Measurements from ENCODE around the gene ABHD10. TPM values are rescaled to one million over a fixed set of nuclear protein-coding genes. Genes with fewer than 3 reads are reported as not detected.
A peak's percentile ranks its signal among the peaks of the same experiment; 100 is the strongest.

Gene ABHD10
- total RNA-seq (10 to 100 TPM; 18.2 to 18.7 TPM), total RNA-seq (18.8 to 33.3 reads per million in 2 donors)

GRCh38 chr3:111978583-111979433 lies at the start of gene ABHD10:
Gene ABHD10 (plus strand): TSS chr3:111979026. CDS start chr3:111979062, 36 bp downstream.
- Mint-ChIP-seq H3K4me3 (peak within 1 kb of the TSS; percentile 91), H3K27me3 (no peaks in the 10 kb centered on the region), H3K27ac (peak within 1 kb of the TSS; percentile 95), H3K36me3 (ENCODE audit: low read depth) (peaks cover 2% of the 10 kb centered on the region), H3K4me1 (peaks cover 12% of the 10 kb centered on the region)
- no peaks in the 10 kb centered on the region for H3K9me3 ChIP-seq (ENCODE audit: control insufficient read depth, low read length, poor library complexity, severe bottlenecking)
- peak; percentile 90 to 93 (median 91) for DNase-seq
- peak; percentile 96 for ATAC-seq

GRCh38 chr3:111929484-111929883 lies 49.3 kb upstream of the ABHD10 start:
- Mint-ChIP-seq H3K4me1 (no peaks in the 10 kb centered on the region), H3K27me3 (no peaks in the 10 kb centered on the region), H3K27ac (peak overlapping the region; percentile 54), H3K36me3 (ENCODE audit: low read depth) (peaks cover 2% of the 10 kb centered on the region), H3K4me3 (no peak overlapping the region)
- H3K9me3 ChIP-seq (ENCODE audit: control insufficient read depth, low read length, poor library complexity, severe bottlenecking) = no peaks in the 10 kb centered on the region
- ATAC-seq = no peak
- no peak for DNase-seq

- Mint-ChIP-seq H3K4me3 (no peak overlapping the region), H3K36me3 (ENCODE audit: low read depth) (peaks cover 2% of the 10 kb centered on the region), H3K4me1 (no peaks in the 10 kb centered on the region), H3K27ac (no peak overlapping the region), H3K27me3 (no peaks in the 10 kb centered on the region)
- DNase-seq (no peak), ATAC-seq (no peak)
- no peaks in the 10 kb centered on the region for H3K9me3 ChIP-seq (ENCODE audit: control insufficient read depth, low read length, poor library complexity, severe bottlenecking)
Measured at GRCh38 chr3:111932946-111933345, 45.9 kb upstream of the ABHD10 start.

GRCh38 chr3:111936191-111936841 lies 42.5 kb upstream of the ABHD10 start:
- no peak for DNase-seq
- Mint-ChIP-seq H3K4me1 (no peaks in the 10 kb centered on the region), H3K4me3 (no peak overlapping the region), H3K27me3 (no peaks in the 10 kb centered on the region), H3K27ac (no peak overlapping the region), H3K36me3 (ENCODE audit: low read depth) (peaks cover 2% of the 10 kb centered on the region)
- H3K9me3 ChIP-seq (ENCODE audit: control insufficient read depth, low read length, poor library complexity, severe bottlenecking) = no peaks in the 10 kb centered on the region
- no peak for ATAC-seq

GRCh38 chr3:111936967-111937366 lies 41.9 kb upstream of the ABHD10 start:
- H3K9me3 ChIP-seq (ENCODE audit: control insufficient read depth, low read length, poor library complexity, severe bottlenecking) = no peaks in the 10 kb centered on the region
- no peak for ATAC-seq
- Mint-ChIP-seq H3K27ac (no peak overlapping the region), H3K4me3 (no peak overlapping the region), H3K36me3 (ENCODE audit: low read depth) (peaks cover 3% of the 10 kb centered on the region), H3K4me1 (no peaks in the 10 kb centered on the region), H3K27me3 (no peaks in the 10 kb centered on the region)
- DNase-seq = no peak

GRCh38 chr3:111937871-111938270 lies 41.0 kb upstream of the ABHD10 start:
- no peak for DNase-seq
- H3K9me3 ChIP-seq (ENCODE audit: control insufficient read depth, low read length, poor library complexity, severe bottlenecking) = no peaks in the 10 kb centered on the region
- Mint-ChIP-seq H3K4me3 (no peak overlapping the region), H3K36me3 (ENCODE audit: low read depth) (peaks cover 2% of the 10 kb centered on the region), H3K27me3 (no peaks in the 10 kb centered on the region), H3K27ac (no peak overlapping the region), H3K4me1 (no peaks in the 10 kb centered on the region)
- ATAC-seq = no peak

GRCh38 chr3:111939873-111940272 lies 39.0 kb upstream of the ABHD10 start:
- H3K4me3 Mint-ChIP-seq = no peak overlapping the region
- ATAC-seq (no peak), DNase-seq (no peak)
- no peak overlapping the region for H3K27ac Mint-ChIP-seq
- H3K4me1 Mint-ChIP-seq = no peaks in the 10 kb centered on the region
- no peaks in the 10 kb centered on the region for H3K9me3 ChIP-seq (ENCODE audit: control insufficient read depth, low read length, poor library complexity, severe bottlenecking)
- H3K27me3 Mint-ChIP-seq = no peaks in the 10 kb centered on the region
- peaks cover 2% of the 10 kb centered on the region for H3K36me3 Mint-ChIP-seq (ENCODE audit: low read depth)

- Mint-ChIP-seq H3K4me1 (no peaks in the 10 kb centered on the region), H3K36me3 (ENCODE audit: low read depth) (peaks cover 11% of the 10 kb centered on the region), H3K4me3 (no peak overlapping the region), H3K27ac (no peak overlapping the region), H3K27me3 (no peaks in the 10 kb centered on the region)
- ATAC-seq (no peak), DNase-seq (no peak)
- no peaks in the 10 kb centered on the region for H3K9me3 ChIP-seq (ENCODE audit: control insufficient read depth, low read length, poor library complexity, severe bottlenecking)
Measured at GRCh38 chr3:111943533-111943932, 35.3 kb upstream of the ABHD10 start.

- H3K36me3 Mint-ChIP-seq (ENCODE audit: low read depth) = peaks cover 11% of the 10 kb centered on the region
- H3K27ac Mint-ChIP-seq = no peak overlapping the region
- no peak overlapping the region for H3K4me3 Mint-ChIP-seq
- no peaks in the 10 kb centered on the region for H3K9me3 ChIP-seq (ENCODE audit: control insufficient read depth, low read length, poor library complexity, severe bottlenecking)
- no peak for ATAC-seq
- DNase-seq = no peak
- H3K4me1 Mint-ChIP-seq = no peaks in the 10 kb centered on the region
- H3K27me3 Mint-ChIP-seq = no peaks in the 10 kb centered on the region
Measured at GRCh38 chr3:111944372-111944771, 34.5 kb upstream of the ABHD10 start.

GRCh38 chr3:111947231-111947630 lies 31.6 kb upstream of the ABHD10 start:
- H3K4me3 Mint-ChIP-seq = no peak overlapping the region

GRCh38 chr3:111948786-111949185 lies 30.0 kb upstream of the ABHD10 start:
- ATAC-seq (no peak), DNase-seq (no peak)
- H3K27me3 Mint-ChIP-seq = no peaks in the 10 kb centered on the region

More at GRCh38 chr3:111947231-111947630, 31.6 kb upstream of the ABHD10 start:
- Mint-ChIP-seq H3K4me1 (no peaks in the 10 kb centered on the region), H3K27me3 (no peaks in the 10 kb centered on the region), H3K27ac (no peak overlapping the region), H3K36me3 (ENCODE audit: low read depth) (peaks cover 9% of the 10 kb centered on the region)
- no peak for DNase-seq
- no peaks in the 10 kb centered on the region for H3K9me3 ChIP-seq (ENCODE audit: control insufficient read depth, low read length, poor library complexity, severe bottlenecking)
- no peak for ATAC-seq

GRCh38 chr3:111949712-111950111 lies 29.1 kb upstream of the ABHD10 start:
- H3K9me3 ChIP-seq (ENCODE audit: control insufficient read depth, low read length, poor library complexity, severe bottlenecking) = no peaks in the 10 kb centered on the region
- ATAC-seq (no peak), DNase-seq (no peak)
- no peak overlapping the region for H3K27ac Mint-ChIP-seq
- no peaks in the 10 kb centered on the region for H3K4me1 Mint-ChIP-seq
- H3K27me3 Mint-ChIP-seq = no peaks in the 10 kb centered on the region
- H3K36me3 Mint-ChIP-seq (ENCODE audit: low read depth) = peaks cover 9% of the 10 kb centered on the region
- no peak overlapping the region for H3K4me3 Mint-ChIP-seq

More at GRCh38 chr3:111948786-111949185, 30.0 kb upstream of the ABHD10 start:
- H3K36me3 Mint-ChIP-seq (ENCODE audit: low read depth) = peaks cover 9% of the 10 kb centered on the region
- no peak overlapping the region for H3K27ac Mint-ChIP-seq
- H3K4me3 Mint-ChIP-seq = no peak overlapping the region
- no peaks in the 10 kb centered on the region for H3K9me3 ChIP-seq (ENCODE audit: control insufficient read depth, low read length, poor library complexity, severe bottlenecking)
- no peaks in the 10 kb centered on the region for H3K4me1 Mint-ChIP-seq

GRCh38 chr3:111951032-111951431 lies 27.8 kb upstream of the ABHD10 start:
- Mint-ChIP-seq H3K27me3 (no peaks in the 10 kb centered on the region), H3K4me1 (no peaks in the 10 kb centered on the region), H3K27ac (no peak overlapping the region), H3K4me3 (no peak overlapping the region), H3K36me3 (ENCODE audit: low read depth) (peaks cover 4% of the 10 kb centered on the region)
- no peak for ATAC-seq
- H3K9me3 ChIP-seq (ENCODE audit: control insufficient read depth, low read length, poor library complexity, severe bottlenecking) = no peaks in the 10 kb centered on the region
- DNase-seq = no peak

Measured in T-helper 17 cell (primary cell).